HepG2 (cell line): ENCODE results near the gene CCDC57. TPM values are rescaled to one million over a fixed set of nuclear protein-coding genes. Genes with fewer than 3 reads are reported as not detected.

ENCODE experiments used
- FLYWCH1 ChIP-seq: sonication (generic); formaldehyde crosslinking; IDR thresholded peaks from 2 replicates; pipeline ENCODE4 v1.8.1; 2023; ENCODE audit warnings: mild to moderate bottlenecking, missing genetic modification reagents
- FOXM1 ChIP-seq: sonication (generic); formaldehyde crosslinking; IDR thresholded peaks from 2 replicates; pipeline ENCODE4 v1.5.0; 2020; ENCODE audit warnings: missing genetic modification reagents
- FOXP4 ChIP-seq: sonication (generic); formaldehyde crosslinking; IDR thresholded peaks from 2 replicates; pipeline ENCODE4 v1.4.0; 2020; ENCODE audit warnings: missing genetic modification reagents
- GTF3A ChIP-seq: sonication (generic); formaldehyde crosslinking; conservative IDR thresholded peaks from 2 replicates; pipeline ENCODE4 v1.4.0; 2020; ENCODE audit warnings: mild to moderate bottlenecking, missing genetic modification reagents
- HNF1B ChIP-seq: sonication (generic); formaldehyde crosslinking; IDR thresholded peaks from 2 replicates; pipeline ENCODE4 v1.5.1; 2020; ENCODE audit warnings: mild to moderate bottlenecking, moderate library complexity, missing genetic modification reagents
- KAT2B ChIP-seq: fragments of 150-350 bp; IDR thresholded peaks from 2 replicates; pipeline ENCODE4 v1.6.1; 2014; ENCODE audit warnings: low read depth, low read length, borderline replicate concordance
- PHF21A ChIP-seq: sonication (generic); formaldehyde crosslinking; IDR thresholded peaks from 2 replicates; pipeline ENCODE4 v1.5.0; 2020; ENCODE audit warnings: mild to moderate bottlenecking, missing genetic modification reagents
- REXO4 ChIP-seq: sonication (generic); formaldehyde crosslinking; IDR thresholded peaks from 2 replicates; pipeline ENCODE4 v1.8.0; 2022; ENCODE audit warnings: missing genetic modification reagents, mild to moderate bottlenecking, borderline replicate concordance
- SP5 ChIP-seq: IDR thresholded peaks from 2 replicates; pipeline ENCODE4 v1.6.1; 2016; ENCODE audit warnings: low read depth, borderline replicate concordance
- TEF ChIP-seq: sonication (generic); formaldehyde crosslinking; IDR thresholded peaks from 2 replicates; pipeline ENCODE4 v1.5.0; 2020; ENCODE audit warnings: missing genetic modification reagents
- TERF1 ChIP-seq: sonication (generic); formaldehyde crosslinking; IDR thresholded peaks from 2 replicates; pipeline ENCODE4 v1.8.0; 2022; ENCODE audit warnings: mild to moderate bottlenecking, missing genetic modification reagents, moderate library complexity
- ZBTB26 ChIP-seq: IDR thresholded peaks from 2 replicates; pipeline ENCODE4 v1.6.1; 2016; ENCODE audit warnings: missing compliant biosample characterization, missing genetic modification reagents, borderline replicate concordance
- ZC3H4 ChIP-seq: sonication (generic); formaldehyde crosslinking; IDR thresholded peaks from 2 replicates; pipeline ENCODE4 v1.4.0; 2020; ENCODE audit warnings: missing genetic modification reagents, borderline replicate concordance
- ZFP82 ChIP-seq: sonication (generic); formaldehyde crosslinking; IDR thresholded peaks from 2 replicates; pipeline ENCODE4 v1.5.1; 2020; ENCODE audit warnings: mild to moderate bottlenecking, missing genetic modification reagents, borderline replicate concordance
- ZNF225 ChIP-seq: sonication (generic); formaldehyde crosslinking; IDR thresholded peaks from 2 replicates; pipeline ENCODE4 v1.4.0; 2020; ENCODE audit warnings: mild to moderate bottlenecking, missing genetic modification reagents
- ZNF343 ChIP-seq: sonication (generic); formaldehyde crosslinking; IDR thresholded peaks from 2 replicates; pipeline ENCODE4 v1.4.0; 2020; ENCODE audit warnings: mild to moderate bottlenecking, missing genetic modification reagents
- ZNF556 ChIP-seq: sonication (generic); formaldehyde crosslinking; IDR thresholded peaks from 2 replicates; pipeline ENCODE4 v1.4.0; 2020; ENCODE audit warnings: mild to moderate bottlenecking, missing genetic modification reagents, borderline replicate concordance
- ZNF580 ChIP-seq: IDR thresholded peaks from 2 replicates; pipeline ENCODE4 v1.6.1; 2016; ENCODE audit warnings: low read depth, borderline replicate concordance
- ZNF597 ChIP-seq: sonication (generic); formaldehyde crosslinking; IDR thresholded peaks from 2 replicates; pipeline ENCODE4 v1.5.0; 2020; ENCODE audit warnings: missing genetic modification reagents
- ZSCAN31 ChIP-seq: sonication (generic); formaldehyde crosslinking; IDR thresholded peaks from 2 replicates; pipeline ENCODE4 v1.5.0; 2020; ENCODE audit warnings: low read depth, mild to moderate bottlenecking, missing genetic modification reagents
- polyA plus RNA-seq, 8 experiments: library from polyadenylated mRNA; depleted of rRNA in 3 of 8; stranded (reverse) in 7 of 8; unstranded in 1 of 8; fragments of >200 nt; fragmentation: Illumina TruSeq in 4 of 8; extraction: Trizol in 4 of 8; gene quantifications; 2 replicates each; pipeline versions ENCODE4 v1.2.1 to v1.2.3, GENCODE V29; 2011 to 2016; ENCODE audit warnings: low read depth in 4 of 8, missing spikeins in 1 of 8, mixed read lengths in 1 of 8; ENCODE audit not compliant: insufficient read depth in 1 of 8
- total RNA-seq, 5 experiments: library from RNA; depleted of rRNA; stranded (reverse); fragments of >200 nt; fragmentation: Illumina TruSeq; extraction: Trizol; gene quantifications; 2 replicates each; pipeline ENCODE4 v1.2.3, GENCODE V29; 2016; ENCODE audit warnings: low read depth in 1 of 5

Gene CCDC57
- total and polyA plus RNA-seq, 2 of the 13 experiments (the other 11 are each of a cell fraction or from before 2014, with no cell fraction given): 59.3 to 59.9 TPM

- TF ChIP-seq TEF: 0 out of 2 replicates have a peak, but pooled peaks have one; percentile 20
- peak; percentile 73 for TF ChIP-seq SP5
- no peak for TF ChIP-seq ZNF597 (CRISPR knock-in tag)
- TF ChIP-seq KAT2B: no peak
- TF ChIP-seq ZNF225 (CRISPR knock-in tag): peak; percentile 72
- peak; percentile 73 for TF ChIP-seq FOXP4 (CRISPR knock-in tag)
- TF ChIP-seq FOXM1 (CRISPR knock-in tag): no peak
- peak; percentile 86 for TF ChIP-seq ZSCAN31
- no peak; the same call in 1 of the 2 replicates for TF ChIP-seq ZNF343 (CRISPR knock-in tag)
- TF ChIP-seq ZNF556 (CRISPR knock-in tag): no peak; the same call in 1 of the 2 replicates
- TF ChIP-seq GTF3A (CRISPR knock-in tag): no peak
- no peak for TF ChIP-seq TERF1 (CRISPR knock-in tag)
- no peak for TF ChIP-seq ZFP82 (CRISPR knock-in tag)
- TF ChIP-seq HNF1B (CRISPR knock-in tag): peak; percentile 82; the same call in 1 of the 2 replicates
- TF ChIP-seq FLYWCH1 (CRISPR knock-in tag): no peak
- peak; percentile 59; the same call in 1 of the 2 replicates for TF ChIP-seq ZBTB26
- TF ChIP-seq PHF21A (CRISPR knock-in tag): peak; percentile 95
- no peak for TF ChIP-seq REXO4 (CRISPR knock-in tag)
- TF ChIP-seq ZC3H4 (CRISPR knock-in tag): 0 out of 2 replicates have a peak, but pooled peaks have one; percentile 50
- peak; percentile 81; the same call in 1 of the 2 replicates for TF ChIP-seq ZNF580 (CRISPR knock-in tag)
Measured at GRCh38 chr17:82105882-82106687, 106.6 kb downstream of the CCDC57 start (continued).
